B cell (primary cell): ENCODE results near the gene ARHGEF10L. TPM values are rescaled to one million over a fixed set of nuclear protein-coding genes. Genes with fewer than 3 reads are reported as not detected.

ENCODE experiments used
- ATAC-seq: fragments of 200-7000 bp; cut with Tn5 transposase; one replicate; pipeline ENCODE4 v1.10.0; 2021; ENCODE audit warnings: low read depth, mild to moderate bottlenecking, moderate number of reproducible peaks, moderate library complexity
- CTCF ChIA-PET: fragments of 350-600 bp; sonication (Branson Sonifier 250); formaldehyde crosslinking; loops from one replicate; lab custom pipeline; 2021; ENCODE audit warnings: antibody characterized with exemption, inconsistent platforms; lab: Charles Lee
- POLR2A ChIA-PET: fragments of 350-600 bp; sonication (Branson Sonifier 250); formaldehyde crosslinking; loops from one replicate; lab custom pipeline; 2021; ENCODE audit warnings: antibody characterized with exemption; lab: Charles Lee
- DNase-seq: peaks from one replicate; pipeline ENCODE4 v3.0.0; 2013
- H2AFZ ChIP-seq: 2 replicates; pipeline ENCODE4 v1.6.1; 2012; ENCODE audit warnings: mild to moderate bottlenecking, low read depth, low read length; ENCODE audit not compliant: insufficient read depth, poor library complexity, severe bottlenecking
- H3K27ac ChIP-seq, 2 donors: 1 replicate in 1 of 2; 2 replicates in 1 of 2; pipeline ENCODE4 v1.5.1; 2012 to 2013; ENCODE audit warnings: low read length in 2 of 2, mild to moderate bottlenecking in 2 of 2, moderate library complexity in 1 of 2
- H3K27me3 ChIP-seq, 4 experiments: fragments of 200-600 bp in 1 of 4; sonication (generic) in 1 of 4; replicated peaks in 1 of 4; 1 replicate in 2 of 4; 2 replicates in 2 of 4; pipeline versions ENCODE4 v1.6.1 to v1.7.0; 2013 to 2016; ENCODE audit warnings: low read length in 3 of 4, mild to moderate bottlenecking in 2 of 4, mixed read lengths in 1 of 4, moderate library complexity in 1 of 4; ENCODE audit not compliant: insufficient read depth in 4 of 4, control insufficient read depth in 3 of 4; ENCODE audit errors: control extremely low read depth in 1 of 4
- H3K36me3 ChIP-seq, 2 experiments: replicated peaks in 1 of 2; 1 replicate in 1 of 2; 2 replicates in 1 of 2; pipeline versions ENCODE4 v1.6.1 to v1.7.1; 2013; ENCODE audit warnings: low read length in 1 of 2; ENCODE audit not compliant: insufficient read depth in 2 of 2, control insufficient read depth in 1 of 2; ENCODE audit errors: control extremely low read depth in 1 of 2, extremely low read depth in 1 of 2
- H3K4me1 ChIP-seq, 2 donors: fragments of 200-600 bp in 1 of 2; sonication (generic) in 1 of 2; 1 replicate in 1 of 2; 2 replicates in 1 of 2; pipeline versions ENCODE4 v1.5.1 to v1.6.1; 2013 to 2017; ENCODE audit warnings: low read length in 2 of 2; ENCODE audit not compliant: control insufficient read depth in 2 of 2, insufficient read depth in 2 of 2
- H3K4me2 ChIP-seq: replicated peaks from 2 replicates; pipeline ENCODE3; 2012; ENCODE audit warnings: mild to moderate bottlenecking, low read depth, low read length; ENCODE audit not compliant: poor library complexity, severe bottlenecking
- H3K4me3 ChIP-seq, 5 experiments: fragments of 200-600 bp in 1 of 5; sonication (generic) in 1 of 5; 1 replicate in 3 of 5; 2 replicates in 2 of 5; pipeline versions ENCODE4 v1.5.1 to v1.7.0; 2011 to 2016; ENCODE audit warnings: low read length in 4 of 5, mild to moderate bottlenecking in 4 of 5, low read depth in 2 of 5, control low read depth in 1 of 5, moderate library complexity in 1 of 5; ENCODE audit not compliant: insufficient read depth in 1 of 5; ENCODE audit errors: control extremely low read depth in 1 of 5, extremely low read depth in 1 of 5
- H3K79me2 ChIP-seq: fragments of 200-600 bp; sonication (generic); one replicate; pipeline ENCODE4 v1.6.0; 2016; ENCODE audit warnings: low read length; ENCODE audit not compliant: control insufficient read depth, insufficient read depth
- H3K9ac ChIP-seq: fragments of 200-600 bp; sonication (generic); 2 replicates; pipeline ENCODE4 v1.6.1; 2017; ENCODE audit warnings: mild to moderate bottlenecking, low read length, moderate library complexity
- H3K9me3 ChIP-seq, 3 donors: one replicate each; pipeline versions ENCODE4 v1.6.1 to v1.7.1; 2013; ENCODE audit warnings: low read length in 2 of 3; ENCODE audit not compliant: control insufficient read depth in 2 of 3, insufficient read depth in 1 of 3; ENCODE audit errors: control extremely low read depth in 1 of 3
- H4K20me1 ChIP-seq: 2 replicates; pipeline ENCODE4 v1.6.0; 2012; ENCODE audit warnings: mild to moderate bottlenecking, low read length; ENCODE audit not compliant: insufficient read depth, control insufficient read depth, poor library complexity, severe bottlenecking
- H3K27ac Mint-ChIP-seq: one replicate; pipeline ENCODE4 v1.8.0; 2021; ENCODE audit warnings: mixed read lengths
- H3K27me3 Mint-ChIP-seq: one replicate; pipeline ENCODE4 v1.8.0; 2021; ENCODE audit warnings: mixed read lengths
- H3K4me1 Mint-ChIP-seq: one replicate; pipeline ENCODE4 v1.8.0; 2021; ENCODE audit warnings: mixed read lengths
- H3K4me3 Mint-ChIP-seq: one replicate; pipeline ENCODE4 v1.8.0; 2021; ENCODE audit warnings: mixed read lengths
- H3K9me3 Mint-ChIP-seq: one replicate; pipeline ENCODE4 v1.8.0; 2022; ENCODE audit warnings: mixed read lengths; ENCODE audit not compliant: insufficient read depth
- EZH2 ChIP-seq: IDR thresholded peaks from 2 replicates; pipeline ENCODE4 v1.6.1; 2012; ENCODE audit warnings: borderline replicate concordance, low read depth, mild to moderate bottlenecking, moderate library complexity, low read length; ENCODE audit not compliant: insufficient read depth, poor library complexity, severe bottlenecking
- WGBS: methylation state at CpG from one replicate; pipeline ENCODE4 v1.1.5; 2013; ENCODE audit warnings: missing lambda C conversion rate; ENCODE audit not compliant: insufficient coverage; 5-methylcytosine and 5-hydroxymethylcytosine counted together
- intact Hi-C: fragments of 100-400 bp; cut with micrococcal nuclease; formaldehyde crosslinking; loops from one replicate; pipeline ENCODE4 v1.10.0; 2022
- polyA plus RNA-seq: library from polyadenylated mRNA; depleted of rRNA; stranded (reverse); fragments of >200 nt; gene quantifications from 2 replicates; pipeline ENCODE4 v1.2.3, GENCODE V29; 2012
- total RNA-seq, 2 donors: library from RNA; stranded (reverse); fragments of 120-200 nt in 1 of 2; gene quantifications; 1 replicate in 1 of 2; 2 replicates in 1 of 2; pipeline versions ENCODE4 v1.2.3 to v1.2.4, GENCODE V29; 2013 to 2022
- TF ChIP-seq, protein P1 (sequence below): fragments of 200-600 bp; IDR thresholded peaks from one replicate; pipeline ENCODE4 v1.8.0; 2022; ENCODE audit warnings: antibody characterized with exemption, mild to moderate bottlenecking

Gene ARHGEF10L
- total and polyA plus RNA-seq, 2 donors (not counting 1 experiment from before 2014, with no cell fraction given): 2.0 to 4.9 TPM

DNA sequence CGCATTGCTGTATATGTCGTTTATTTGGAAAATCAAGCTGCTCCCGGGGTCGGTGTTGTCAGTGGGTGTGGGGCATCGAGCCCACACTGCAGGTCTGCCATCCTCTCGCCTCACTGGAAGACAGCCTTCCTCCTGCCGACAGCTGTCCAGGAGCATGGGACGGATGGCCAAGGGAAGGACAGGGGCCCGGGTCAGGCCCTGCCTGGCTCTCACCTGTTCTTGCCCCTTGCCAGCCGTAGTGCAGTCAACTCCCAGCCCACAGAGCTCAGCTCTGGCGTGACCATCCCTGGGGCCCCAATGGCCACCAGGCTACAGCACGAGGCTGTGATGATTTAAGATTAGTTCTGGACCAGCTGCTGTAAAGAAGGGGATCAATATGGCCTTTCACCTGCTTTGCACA lies 128.7 kb downstream of the ARHGEF10L start:
- H3K27ac Mint-ChIP-seq: no peak overlapping the region
- Histone ChIP-seq H2AFZ (no peak overlapping the region), H4K20me1 (no peaks in the 10 kb centered on the region), H3K9ac (no peak overlapping the region), H3K27ac (no peak overlapping the region), H3K4me3 (no peak overlapping the region), H3K27me3 (no peaks in the 10 kb centered on the region), H3K9me3 (no peaks in the 10 kb centered on the region), H3K4me1 (peaks cover 0 to 8% of the 10 kb centered on the region in 2 donors), H3K79me2 (no peaks in the 10 kb centered on the region), H3K4me2 (no peak overlapping the region), H3K36me3 (no peaks in the 10 kb centered on the region)
- DNase-seq (no peak), ATAC-seq (no peak)
- ChIA-PET CTCF (interaction anchor here (1.5 kb wide), 1 partner anchor 9 kb away, joined by 6 read pairs; no protein-coding TSS in a partner anchor), POLR2A (no interaction called here)
- H3K9me3 Mint-ChIP-seq: no peaks in the 10 kb centered on the region
- intact Hi-C loops: no loop called here
- H3K27me3 Mint-ChIP-seq: no peaks in the 10 kb centered on the region
- TF ChIP-seq, protein P1, sequence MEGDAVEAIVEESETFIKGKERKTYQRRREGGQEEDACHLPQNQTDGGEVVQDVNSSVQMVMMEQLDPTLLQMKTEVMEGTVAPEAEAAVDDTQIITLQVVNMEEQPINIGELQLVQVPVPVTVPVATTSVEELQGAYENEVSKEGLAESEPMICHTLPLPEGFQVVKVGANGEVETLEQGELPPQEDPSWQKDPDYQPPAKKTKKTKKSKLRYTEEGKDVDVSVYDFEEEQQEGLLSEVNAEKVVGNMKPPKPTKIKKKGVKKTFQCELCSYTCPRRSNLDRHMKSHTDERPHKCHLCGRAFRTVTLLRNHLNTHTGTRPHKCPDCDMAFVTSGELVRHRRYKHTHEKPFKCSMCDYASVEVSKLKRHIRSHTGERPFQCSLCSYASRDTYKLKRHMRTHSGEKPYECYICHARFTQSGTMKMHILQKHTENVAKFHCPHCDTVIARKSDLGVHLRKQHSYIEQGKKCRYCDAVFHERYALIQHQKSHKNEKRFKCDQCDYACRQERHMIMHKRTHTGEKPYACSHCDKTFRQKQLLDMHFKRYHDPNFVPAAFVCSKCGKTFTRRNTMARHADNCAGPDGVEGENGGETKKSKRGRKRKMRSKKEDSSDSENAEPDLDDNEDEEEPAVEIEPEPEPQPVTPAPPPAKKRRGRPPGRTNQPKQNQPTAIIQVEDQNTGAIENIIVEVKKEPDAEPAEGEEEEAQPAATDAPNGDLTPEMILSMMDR: no peak
- no peak for TF ChIP-seq EZH2
- H3K4me1 Mint-ChIP-seq: peaks cover 9% of the 10 kb centered on the region
- WGBS: 96% methylated on average over 10 of the region's 12 CpGs
- H3K4me3 Mint-ChIP-seq: no peak overlapping the region

DNA sequence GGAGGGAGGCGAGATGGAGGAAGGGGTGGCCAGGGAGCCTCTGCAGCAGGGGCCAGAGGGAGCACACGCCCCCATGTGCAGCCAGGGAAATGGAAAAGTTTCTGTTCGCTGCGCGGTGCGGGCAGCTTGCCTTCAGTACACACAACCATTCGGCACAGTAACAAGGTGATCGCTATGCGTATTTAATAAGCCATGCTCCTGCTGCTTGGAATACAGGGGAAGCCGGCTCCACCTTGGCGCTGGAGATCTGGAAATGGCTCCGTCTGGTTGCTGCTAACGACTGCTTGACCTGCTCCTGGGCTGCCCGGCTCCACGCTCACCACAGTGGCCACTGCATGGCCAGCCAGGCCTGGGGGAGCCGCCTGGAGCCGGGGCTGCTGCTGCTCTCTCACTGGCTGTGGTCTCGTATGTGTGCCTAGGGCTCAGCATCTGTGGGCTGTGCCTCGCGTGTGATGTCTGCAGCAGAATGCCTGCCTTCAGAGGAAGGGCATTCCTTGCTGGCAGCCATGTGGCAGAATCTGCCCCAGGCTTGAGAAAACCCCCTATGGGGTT lies 129.2 kb downstream of the ARHGEF10L start:
- intact Hi-C loops: no loop called here
- Histone ChIP-seq H4K20me1 (no peaks in the 10 kb centered on the region), H2AFZ (no peak overlapping the region), H3K36me3 (no peaks in the 10 kb centered on the region), H3K27me3 (no peaks in the 10 kb centered on the region), H3K4me3 (no peak overlapping the region), H3K9me3 (no peaks in the 10 kb centered on the region), H3K4me2 (no peak overlapping the region), H3K79me2 (no peaks in the 10 kb centered on the region), H3K27ac (no peak overlapping the region), H3K9ac (no peak overlapping the region), H3K4me1 (peaks cover 0 to 8% of the 10 kb centered on the region in 2 donors)
- no peaks in the 10 kb centered on the region for H3K9me3 Mint-ChIP-seq
- ChIA-PET POLR2A (no interaction called here), CTCF (interaction anchor here (1.5 kb wide), 1 partner anchor 10 kb away, joined by 6 read pairs; no protein-coding TSS in a partner anchor)
- no peak overlapping the region for H3K4me3 Mint-ChIP-seq
- H3K4me1 Mint-ChIP-seq: peaks cover 9% of the 10 kb centered on the region
- no peak for ATAC-seq
- no peak for DNase-seq
- no peak for TF ChIP-seq EZH2
- TF ChIP-seq, protein P1: no peak
- WGBS: 94% methylated on average over 20 of the region's 20 CpGs
- H3K27me3 Mint-ChIP-seq: no peaks in the 10 kb centered on the region
- no peak overlapping the region for H3K27ac Mint-ChIP-seq
